SK-N-SH (cell line): ENCODE measurements around the gene CNST. TPM values are rescaled to one million over a fixed set of nuclear protein-coding genes. Genes with fewer than 3 reads are reported as not detected.
"Not testable (repeated sequence)": the region's sequence is repeated elsewhere in the genome, so short reads cannot be mapped to it uniquely, and the experiment has no call there.

Experiments used
- CTCF ChIA-PET: fragments of 300-600, 350-600 bp; formaldehyde crosslinking; extraction: SDS; loops from one replicate; lab custom pipeline; 2021; lab: Yijun Ruan, JAX
- POLR2A ChIA-PET: fragments of 350-600 bp; sonication (Branson Sonifier 250); formaldehyde crosslinking; extraction: SDS; loops from one replicate; lab custom pipeline; 2020; ENCODE audit warnings: antibody characterized with exemption, inconsistent platforms; lab: Yijun Ruan, JAX
- DNase-seq: peaks from one replicate; pipeline ENCODE4 v3.0.0; 2012
- H2AFZ ChIP-seq: fragments of 200-600 bp; sonication (generic); 2 replicates; pipeline ENCODE4 v1.8.1; 2016; ENCODE audit warnings: antibody characterized with exemption, mild to moderate bottlenecking, low read depth
- H3F3A ChIP-seq: fragments of 200-600 bp; sonication (generic); replicated peaks from 2 replicates; pipeline ENCODE3; 2016; ENCODE audit warnings: antibody characterized with exemption, mild to moderate bottlenecking; ENCODE audit not compliant: insufficient read depth
- H3K27ac ChIP-seq, 2 experiments: fragments of 200-500 bp in 1 of 2; fragments of 200-600 bp in 1 of 2; sonication (Bioruptor generic) in 1 of 2; sonication (generic), shearing (Covaris generic) in 1 of 2; 2 replicates each; pipeline versions ENCODE4 v1.5.1 to v1.6.1; 2014 to 2016; ENCODE audit warnings: low read depth in 2 of 2, inconsistent platforms in 1 of 2, low read length in 1 of 2, mild to moderate bottlenecking in 1 of 2, mixed read lengths in 1 of 2
- H3K27me3 ChIP-seq: fragments of 200-600 bp; sonication (generic), shearing (Covaris generic); 2 replicates; pipeline ENCODE4 v1.6.1; 2016; ENCODE audit warnings: mixed run types; ENCODE audit not compliant: insufficient read depth
- H3K36me3 ChIP-seq, 2 experiments: fragments of 200-500 bp in 1 of 2; fragments of 200-600 bp in 1 of 2; sonication (Bioruptor generic) in 1 of 2; sonication (generic) in 1 of 2; replicated peaks in 1 of 2; 2 replicates each; pipeline versions ENCODE3 to v1.5.1; 2014 to 2016; ENCODE audit warnings: low read length in 1 of 2, mild to moderate bottlenecking in 1 of 2; ENCODE audit not compliant: insufficient read depth in 2 of 2, control insufficient read depth in 1 of 2
- H3K4me1 ChIP-seq, 2 experiments: fragments of 200-500 bp in 1 of 2; fragments of 200-600 bp in 1 of 2; sonication (Bioruptor generic) in 1 of 2; sonication (generic), shearing (Covaris generic) in 1 of 2; 2 replicates each; pipeline versions ENCODE4 v1.5.1 to v1.6.1; 2014 to 2016; ENCODE audit warnings: low read depth in 1 of 2, low read length in 1 of 2, mixed run types in 1 of 2; ENCODE audit not compliant: insufficient read depth in 2 of 2, control insufficient read depth in 1 of 2
- H3K4me2 ChIP-seq: fragments of 200-600 bp; sonication (generic), shearing (Covaris generic); 2 replicates; pipeline ENCODE4 v1.6.1; 2017; ENCODE audit warnings: mixed run types
- H3K4me3 ChIP-seq, 2 experiments: fragments of 200-500 bp in 1 of 2; fragments of 200-600 bp in 1 of 2; sonication (Bioruptor generic) in 1 of 2; sonication (generic), shearing (Covaris generic) in 1 of 2; 2 replicates each; pipeline versions ENCODE4 v1.5.1 to v1.8.1; 2014 to 2016; ENCODE audit warnings: low read depth in 2 of 2, inconsistent platforms in 1 of 2, low read length in 1 of 2, mild to moderate bottlenecking in 1 of 2, mixed read lengths in 1 of 2, moderate library complexity in 1 of 2
- H3K79me2 ChIP-seq: fragments of 200-600 bp; sonication (generic); 2 replicates; pipeline ENCODE4 v1.8.1; 2017; ENCODE audit warnings: mild to moderate bottlenecking; ENCODE audit not compliant: insufficient read depth
- H3K9ac ChIP-seq: fragments of 200-600 bp; sonication (generic); 2 replicates; pipeline ENCODE4 v1.6.1; 2017; ENCODE audit warnings: mixed run types
- H3K9me2 ChIP-seq: fragments of 200-600 bp; sonication (generic); 2 replicates; pipeline ENCODE4 v1.6.1; 2017; ENCODE audit warnings: mixed run types
- H3K9me3 ChIP-seq: fragments of 200-600 bp; sonication (generic); 2 replicates; pipeline ENCODE4 v1.6.1; 2017; ENCODE audit warnings: mixed run types, mild to moderate bottlenecking, moderate library complexity
- H4K20me1 ChIP-seq: fragments of 200-600 bp; sonication (generic); 2 replicates; pipeline ENCODE4 v1.6.1; 2017; ENCODE audit warnings: mild to moderate bottlenecking, mixed run types; ENCODE audit not compliant: insufficient read depth
- CTCF ChIP-seq: fragments of 200-600 bp; sonication (generic); IDR thresholded peaks from 2 replicates; pipeline ENCODE4 v1.6.1; 2017; ENCODE audit warnings: antibody characterized with exemption, mild to moderate bottlenecking, moderate library complexity
- FOXJ3 ChIP-seq: sonication (generic); formaldehyde crosslinking; IDR thresholded peaks from 2 replicates; pipeline ENCODE4 v1.5.1; 2020; ENCODE audit warnings: mild to moderate bottlenecking, missing genetic modification reagents
- POLR2AphosphoS5 ChIP-seq: IDR thresholded peaks from 2 replicates; pipeline ENCODE4 v1.6.1; 2012; ENCODE audit warnings: low read depth, low read length
- REST ChIP-seq: IDR thresholded peaks from 2 replicates; pipeline ENCODE4 v1.6.1; 2012; ENCODE audit warnings: mild to moderate bottlenecking, low read depth, low read length, moderate library complexity
- RXRA ChIP-seq: IDR thresholded peaks from 2 replicates; pipeline ENCODE4 v1.4.0; 2012; ENCODE audit warnings: low read depth, mild to moderate bottlenecking, borderline replicate concordance
- SIN3A ChIP-seq: IDR thresholded peaks from 2 replicates; pipeline ENCODE4 v1.6.1; 2012; ENCODE audit warnings: low read depth, mild to moderate bottlenecking, low read length, moderate library complexity, borderline replicate concordance
- TAF1 ChIP-seq: IDR thresholded peaks from 2 replicates; pipeline ENCODE4 v1.6.1; 2012; ENCODE audit warnings: low read depth, mild to moderate bottlenecking, low read length, moderate library complexity, borderline replicate concordance
- ZBTB33 ChIP-seq: IDR thresholded peaks from 2 replicates; pipeline ENCODE4 v1.4.0; 2012; ENCODE audit warnings: low read depth, borderline replicate concordance
- WGBS: methylation state at CpG from one replicate; pipeline ENCODE4 v1.1.6; 2017; ENCODE audit warnings: low lambda C conversion rate; 5-methylcytosine and 5-hydroxymethylcytosine counted together
- polyA plus RNA-seq, 3 experiments: library from polyadenylated mRNA; depleted of rRNA; stranded (reverse); fragments of >200 nt; gene quantifications; 2 replicates each; pipeline ENCODE4 v1.2.3, GENCODE V29; 2012

The CNST gene
- polyA plus RNA-seq, 1 of the 3 experiments (the other 2 are of a cell fraction) = 21.7 TPM

GRCh38 chr1:246588159-246588721 is 22.0 kb downstream of the CNST start (continued):
- TF ChIP-seq TAF1 (no peak), ZBTB33 (no peak), POLR2AphosphoS5 (no peak), RXRA (no peak), CTCF (no peak), FOXJ3 (CRISPR knock-in tag) (no peak), SIN3A (no peak), REST (no peak)

GRCh38 chr1:246589919-246590318 is 23.7 kb downstream of the CNST start:
- POLR2A ChIA-PET, H3K4me2 ChIP-seq, H3K9me2 ChIP-seq, H4K20me1 ChIP-seq, H3K4me3 ChIP-seq, H3K9me3 ChIP-seq, H3K9ac ChIP-seq, H2AFZ ChIP-seq, DNase-seq, H3K27me3 ChIP-seq: not testable (repeated sequence)
- peaks cover 10 to 20% of the 10 kb centered on the region in 2 experiments for H3K4me1 ChIP-seq
- H3K27ac ChIP-seq = peak overlapping the region; percentile 56 to 85; a peak in 2 of 4 replicates
- H3K36me3 ChIP-seq = peaks cover 9 to 11% of the 10 kb centered on the region in 2 experiments
- 97% methylated on average over 10 of the region's 10 CpGs for WGBS
- CTCF ChIA-PET = interaction anchor here (0.8 kb wide), 1 partner anchor 11 kb away, joined by 3 read pairs; no protein-coding TSS in a partner anchor
- H3F3A ChIP-seq = peaks cover 46% of the 10 kb centered on the region
- H3K79me2 ChIP-seq = peaks cover 83% of the 10 kb centered on the region
